Measurements from ENCODE around the gene SUSD1.
A peak's percentile ranks its signal among the peaks of the same experiment; 100 is the strongest.

DNA sequence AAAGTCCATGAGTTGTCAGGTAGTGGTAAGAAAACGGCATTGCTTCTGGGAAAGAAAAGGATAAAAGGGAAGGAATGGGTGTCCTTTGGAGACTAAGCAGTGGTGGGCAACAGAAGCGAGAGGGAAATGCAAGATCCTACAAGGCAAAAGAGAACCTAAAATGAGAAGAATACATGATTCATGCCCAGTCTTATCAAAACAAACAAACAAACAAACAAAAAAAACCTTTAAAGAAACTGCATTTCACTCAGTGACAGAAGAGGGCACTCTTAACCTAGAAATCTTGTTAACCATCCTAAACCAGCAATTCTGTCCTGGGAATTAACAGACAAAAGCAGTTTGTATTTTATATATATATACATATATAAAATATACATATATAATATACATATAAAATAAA, 88.5 kb downstream of the SUSD1 start:
- TF ChIP-seq PHB (CRISPR knock-in tag; IDR thresholded peaks at IDR 0.05) (no peak), SOX6 (IDR thresholded peaks at IDR 0.05) (no peak), JUN (IDR thresholded peaks at IDR 0.05; ENCODE audit: borderline replicate concordance, low read depth, low read length) (no peak), JUN (CRISPR knock-in tag; IDR thresholded peaks at IDR 0.05; ENCODE audit: borderline replicate concordance) (no peak), GABPA (tag; conservative IDR thresholded peaks at IDR 0.05; ENCODE audit: low read depth) (no peak), FOXJ3 (CRISPR knock-in tag; IDR thresholded peaks at IDR 0.05) (no peak), ZNF121 (CRISPR knock-in tag; conservative IDR thresholded peaks at IDR 0.05) (no peak), RHOXF2B (CRISPR knock-in tag; conservative IDR thresholded peaks at IDR 0.05) (no peak), EP300 (IDR thresholded peaks at IDR 0.05; ENCODE audit: low read length) (no peak)
- TF ChIP-seq, protein P1, sequence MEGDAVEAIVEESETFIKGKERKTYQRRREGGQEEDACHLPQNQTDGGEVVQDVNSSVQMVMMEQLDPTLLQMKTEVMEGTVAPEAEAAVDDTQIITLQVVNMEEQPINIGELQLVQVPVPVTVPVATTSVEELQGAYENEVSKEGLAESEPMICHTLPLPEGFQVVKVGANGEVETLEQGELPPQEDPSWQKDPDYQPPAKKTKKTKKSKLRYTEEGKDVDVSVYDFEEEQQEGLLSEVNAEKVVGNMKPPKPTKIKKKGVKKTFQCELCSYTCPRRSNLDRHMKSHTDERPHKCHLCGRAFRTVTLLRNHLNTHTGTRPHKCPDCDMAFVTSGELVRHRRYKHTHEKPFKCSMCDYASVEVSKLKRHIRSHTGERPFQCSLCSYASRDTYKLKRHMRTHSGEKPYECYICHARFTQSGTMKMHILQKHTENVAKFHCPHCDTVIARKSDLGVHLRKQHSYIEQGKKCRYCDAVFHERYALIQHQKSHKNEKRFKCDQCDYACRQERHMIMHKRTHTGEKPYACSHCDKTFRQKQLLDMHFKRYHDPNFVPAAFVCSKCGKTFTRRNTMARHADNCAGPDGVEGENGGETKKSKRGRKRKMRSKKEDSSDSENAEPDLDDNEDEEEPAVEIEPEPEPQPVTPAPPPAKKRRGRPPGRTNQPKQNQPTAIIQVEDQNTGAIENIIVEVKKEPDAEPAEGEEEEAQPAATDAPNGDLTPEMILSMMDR (IDR thresholded peaks at IDR 0.05 in 2 of 3, conservative IDR thresholded peaks at IDR 0.05 in 1 of 3; ENCODE audit: insufficient read depth in 2 of 3, low read depth in 1 of 3, low read length in 3 of 3), result peak in 2 of 3 experiments; percentile 40 to 70; a peak in 4 of 6 replicates

Measured in K562 (cell line).